B cell (primary cell): Measurements from ENCODE around the gene MAPKAPK3. TPM values are rescaled to one million over a fixed set of nuclear protein-coding genes. Genes with fewer than 3 reads are reported as not detected.

Source experiments
- ATAC-seq: fragments of 200-7000 bp; cut with Tn5 transposase; one replicate; pipeline ENCODE4 v1.10.0; 2021; ENCODE audit warnings: low read depth, mild to moderate bottlenecking, moderate number of reproducible peaks, moderate library complexity
- CTCF ChIA-PET: fragments of 350-600 bp; sonication (Branson Sonifier 250); formaldehyde crosslinking; loops from one replicate; lab custom pipeline; 2021; ENCODE audit warnings: antibody characterized with exemption, inconsistent platforms; lab: Charles Lee
- POLR2A ChIA-PET: fragments of 350-600 bp; sonication (Branson Sonifier 250); formaldehyde crosslinking; loops from one replicate; lab custom pipeline; 2021; ENCODE audit warnings: antibody characterized with exemption; lab: Charles Lee
- DNase-seq: peaks from one replicate; pipeline ENCODE4 v3.0.0; 2013
- H2AFZ ChIP-seq: 2 replicates; pipeline ENCODE4 v1.6.1; 2012; ENCODE audit warnings: mild to moderate bottlenecking, low read depth, low read length; ENCODE audit not compliant: insufficient read depth, poor library complexity, severe bottlenecking
- H3K27ac ChIP-seq, 2 donors: 1 replicate in 1 of 2; 2 replicates in 1 of 2; pipeline ENCODE4 v1.5.1; 2012 to 2013; ENCODE audit warnings: low read length in 2 of 2, mild to moderate bottlenecking in 2 of 2, moderate library complexity in 1 of 2
- H3K27me3 ChIP-seq, 4 experiments: fragments of 200-600 bp in 1 of 4; sonication (generic) in 1 of 4; replicated peaks in 1 of 4; 1 replicate in 2 of 4; 2 replicates in 2 of 4; pipeline versions ENCODE4 v1.6.1 to v1.7.0; 2013 to 2016; ENCODE audit warnings: low read length in 3 of 4, mild to moderate bottlenecking in 2 of 4, mixed read lengths in 1 of 4, moderate library complexity in 1 of 4; ENCODE audit not compliant: insufficient read depth in 4 of 4, control insufficient read depth in 3 of 4; ENCODE audit errors: control extremely low read depth in 1 of 4
- H3K36me3 ChIP-seq, 2 experiments: replicated peaks in 1 of 2; 1 replicate in 1 of 2; 2 replicates in 1 of 2; pipeline versions ENCODE4 v1.6.1 to v1.7.1; 2013; ENCODE audit warnings: low read length in 1 of 2; ENCODE audit not compliant: insufficient read depth in 2 of 2, control insufficient read depth in 1 of 2; ENCODE audit errors: control extremely low read depth in 1 of 2, extremely low read depth in 1 of 2
- H3K4me1 ChIP-seq, 2 donors: fragments of 200-600 bp in 1 of 2; sonication (generic) in 1 of 2; 1 replicate in 1 of 2; 2 replicates in 1 of 2; pipeline versions ENCODE4 v1.5.1 to v1.6.1; 2013 to 2017; ENCODE audit warnings: low read length in 2 of 2; ENCODE audit not compliant: control insufficient read depth in 2 of 2, insufficient read depth in 2 of 2
- H3K4me2 ChIP-seq: replicated peaks from 2 replicates; pipeline ENCODE3; 2012; ENCODE audit warnings: mild to moderate bottlenecking, low read depth, low read length; ENCODE audit not compliant: poor library complexity, severe bottlenecking
- H3K4me3 ChIP-seq, 5 experiments: fragments of 200-600 bp in 1 of 5; sonication (generic) in 1 of 5; 1 replicate in 3 of 5; 2 replicates in 2 of 5; pipeline versions ENCODE4 v1.5.1 to v1.7.0; 2011 to 2016; ENCODE audit warnings: low read length in 4 of 5, mild to moderate bottlenecking in 4 of 5, low read depth in 2 of 5, control low read depth in 1 of 5, moderate library complexity in 1 of 5; ENCODE audit not compliant: insufficient read depth in 1 of 5; ENCODE audit errors: control extremely low read depth in 1 of 5, extremely low read depth in 1 of 5
- H3K79me2 ChIP-seq: fragments of 200-600 bp; sonication (generic); one replicate; pipeline ENCODE4 v1.6.0; 2016; ENCODE audit warnings: low read length; ENCODE audit not compliant: control insufficient read depth, insufficient read depth
- H3K9ac ChIP-seq: fragments of 200-600 bp; sonication (generic); 2 replicates; pipeline ENCODE4 v1.6.1; 2017; ENCODE audit warnings: mild to moderate bottlenecking, low read length, moderate library complexity
- H3K9me3 ChIP-seq, 3 donors: one replicate each; pipeline versions ENCODE4 v1.6.1 to v1.7.1; 2013; ENCODE audit warnings: low read length in 2 of 3; ENCODE audit not compliant: control insufficient read depth in 2 of 3, insufficient read depth in 1 of 3; ENCODE audit errors: control extremely low read depth in 1 of 3
- H4K20me1 ChIP-seq: 2 replicates; pipeline ENCODE4 v1.6.0; 2012; ENCODE audit warnings: mild to moderate bottlenecking, low read length; ENCODE audit not compliant: insufficient read depth, control insufficient read depth, poor library complexity, severe bottlenecking
- H3K27ac Mint-ChIP-seq: one replicate; pipeline ENCODE4 v1.8.0; 2021; ENCODE audit warnings: mixed read lengths
- H3K27me3 Mint-ChIP-seq: one replicate; pipeline ENCODE4 v1.8.0; 2021; ENCODE audit warnings: mixed read lengths
- H3K4me1 Mint-ChIP-seq: one replicate; pipeline ENCODE4 v1.8.0; 2021; ENCODE audit warnings: mixed read lengths
- H3K4me3 Mint-ChIP-seq: one replicate; pipeline ENCODE4 v1.8.0; 2021; ENCODE audit warnings: mixed read lengths
- H3K9me3 Mint-ChIP-seq: one replicate; pipeline ENCODE4 v1.8.0; 2022; ENCODE audit warnings: mixed read lengths; ENCODE audit not compliant: insufficient read depth
- CTCF ChIP-seq: fragments of 200-600 bp; IDR thresholded peaks from one replicate; pipeline ENCODE4 v1.8.0; 2022; ENCODE audit warnings: antibody characterized with exemption, mild to moderate bottlenecking
- EZH2 ChIP-seq: IDR thresholded peaks from 2 replicates; pipeline ENCODE4 v1.6.1; 2012; ENCODE audit warnings: borderline replicate concordance, low read depth, mild to moderate bottlenecking, moderate library complexity, low read length; ENCODE audit not compliant: insufficient read depth, poor library complexity, severe bottlenecking
- WGBS: methylation state at CpG from one replicate; pipeline ENCODE4 v1.1.5; 2013; ENCODE audit warnings: missing lambda C conversion rate; ENCODE audit not compliant: insufficient coverage; 5-methylcytosine and 5-hydroxymethylcytosine counted together
- intact Hi-C: fragments of 100-400 bp; cut with micrococcal nuclease; formaldehyde crosslinking; loops from one replicate; pipeline ENCODE4 v1.10.0; 2022
- polyA plus RNA-seq: library from polyadenylated mRNA; depleted of rRNA; stranded (reverse); fragments of >200 nt; gene quantifications from 2 replicates; pipeline ENCODE4 v1.2.3, GENCODE V29; 2012
- total RNA-seq, 2 donors: library from RNA; stranded (reverse); fragments of 120-200 nt in 1 of 2; gene quantifications; 1 replicate in 1 of 2; 2 replicates in 1 of 2; pipeline versions ENCODE4 v1.2.3 to v1.2.4, GENCODE V29; 2013 to 2022

Gene MAPKAPK3
- total and polyA plus RNA-seq, 2 donors (not counting 1 experiment from before 2014, with no cell fraction given): 17.8 to 18.8 TPM

- ChIA-PET CTCF (interaction anchor here (0.7 to 16.8 kb wide), 10 partner anchors 17 to 822 kb away, joined by 3 to 541 read pairs (median 4); partner anchors contain the start of genes CISH, MANF and MAPKAPK3), POLR2A (interaction anchor here (0.7 to 3.5 kb wide), 7 partner anchors 23 to 230 kb away, joined by 4 to 25 read pairs (median 6); partner anchors contain the start of genes CISH, CYB561D2, MAPKAPK3 and NPRL2)
- H3K27me3 Mint-ChIP-seq: no peaks in the 10 kb centered on the region
- peak within 1 kb of the TSS; percentile 95 for H2AFZ ChIP-seq
- peak within 1 kb of the TSS; percentile 97 for H3K27ac Mint-ChIP-seq
- H3K4me1 ChIP-seq: peaks cover 16 to 39% of the 10 kb centered on the region in 2 donors
- H3K27ac ChIP-seq: peak within 1 kb of the TSS; percentile 51 to 82
- H3K4me1 Mint-ChIP-seq: peaks cover 35% of the 10 kb centered on the region
- H3K4me2 ChIP-seq: peak within 1 kb of the TSS; percentile 97
- H3K4me3 ChIP-seq: peak within 1 kb of the TSS in 4 of 5 experiments; percentile 69 to 93 (median 81)
- TF ChIP-seq EZH2 (no peak), CTCF (no peak)
- no peaks in the 10 kb centered on the region for H3K27me3 ChIP-seq
- DNase-seq: peak; percentile 94
- H3K36me3 ChIP-seq: no peaks in the 10 kb centered on the region
- peak within 1 kb of the TSS; percentile 89 for H3K9ac ChIP-seq
- WGBS: 2% methylated on average over 48 of the region's 53 CpGs
- peak within 1 kb of the TSS; percentile 98 for H3K4me3 Mint-ChIP-seq
- H3K9me3 Mint-ChIP-seq: no peaks in the 10 kb centered on the region
- no peaks in the 10 kb centered on the region for H3K9me3 ChIP-seq
- H3K79me2 ChIP-seq: peaks cover 4% of the 10 kb centered on the region
- peak; percentile 73 for ATAC-seq
- intact Hi-C loops: loop anchor here (1.0 to 5.0 kb wide), 2 partner anchors 50 to 818 kb away; partner anchors contain the start of gene MANF
- H4K20me1 ChIP-seq: no peaks in the 10 kb centered on the region
Observed at GRCh38 chr3:50567386-50568167, 49.4 kb upstream of the MAPKAPK3 start, which contains the start of gene C3orf18. Gene C3orf18, minus strand, starts transcription at chr3:50567747. Its CDS starts 2,048 bp downstream, at chr3:50565699.
